Measurements from ENCODE around the gene PARPBP.
"Not testable (repeated sequence)": the region's sequence is repeated elsewhere in the genome, so short reads cannot be mapped to it uniquely, and the experiment has no call there.

The PARPBP gene

DNA sequence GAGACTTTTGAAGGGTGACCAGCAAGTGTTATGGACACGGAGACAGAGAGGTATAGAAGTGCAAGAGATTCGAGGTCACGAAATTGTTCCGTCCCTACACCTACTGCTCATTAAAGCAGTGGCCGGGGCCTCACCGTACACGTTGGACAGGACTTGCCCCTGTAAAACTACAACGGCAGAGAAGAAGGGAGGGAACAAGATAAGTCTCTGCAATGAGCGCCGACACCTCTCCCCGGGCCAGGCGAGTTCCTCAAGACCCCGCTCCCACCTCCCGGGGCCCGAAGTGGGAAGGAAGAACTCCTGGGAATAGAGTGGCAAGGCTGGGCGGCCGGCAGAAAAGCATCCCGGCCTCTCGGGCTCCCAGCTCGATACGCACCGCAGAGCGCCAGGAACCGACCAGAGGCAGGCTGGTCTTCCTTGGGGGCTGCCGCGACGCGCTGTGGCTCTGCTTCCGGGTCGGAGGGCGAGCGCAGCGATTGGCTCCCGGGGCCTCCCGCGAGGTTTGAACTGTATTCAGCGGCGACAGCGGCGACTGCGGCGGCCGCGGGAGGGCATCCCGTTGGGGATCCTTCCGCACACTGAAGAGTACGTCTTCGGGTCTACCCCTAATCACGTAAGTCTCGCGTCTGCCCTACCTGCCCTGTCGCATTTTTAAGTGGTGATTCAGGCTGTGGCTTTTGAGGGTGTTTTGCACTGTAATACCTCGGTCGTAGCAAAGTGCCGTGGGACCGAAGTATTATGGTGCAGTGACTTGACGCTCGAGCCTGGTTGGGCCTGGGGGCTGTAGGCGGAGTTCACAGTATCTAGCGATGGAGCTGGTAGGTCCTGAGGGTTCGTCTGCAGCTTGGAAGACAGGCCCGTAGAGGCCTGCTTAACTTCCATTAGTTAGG lies at the start of gene PARPBP, which contains the start of gene NUP37:
TSS of gene PARPBP (plus strand) at position 510 of the 890 bp plus-strand sequence. CDS start 3,706 bp downstream, outside the sequence.
TSS of gene NUP37 (minus strand) at position 441 of the 890 bp plus-strand sequence. CDS start 1,596 bp downstream, outside the sequence.
- H3K4me3 ChIP-seq (ENCODE audit: low read depth, low read length) = peak within 1 kb of the TSS; percentile 69
- no peak for TF ChIP-seq CTCF (IDR thresholded peaks at IDR 0.05; ENCODE audit: low read depth, low read length)

- H3K4me3 ChIP-seq (ENCODE audit: low read depth, low read length) = not testable (repeated sequence)
These were observed 47.9 kb upstream of the PARPBP start for GRCh38 chr12:102072092-102072491.

GRCh38 chr12:102080842-102081241 lies 39.1 kb upstream of the PARPBP start:
- H3K4me3 ChIP-seq (ENCODE audit: low read depth, low read length) = no peak overlapping the region
- no peak for TF ChIP-seq CTCF (IDR thresholded peaks at IDR 0.05; ENCODE audit: low read depth, low read length)

DNA sequence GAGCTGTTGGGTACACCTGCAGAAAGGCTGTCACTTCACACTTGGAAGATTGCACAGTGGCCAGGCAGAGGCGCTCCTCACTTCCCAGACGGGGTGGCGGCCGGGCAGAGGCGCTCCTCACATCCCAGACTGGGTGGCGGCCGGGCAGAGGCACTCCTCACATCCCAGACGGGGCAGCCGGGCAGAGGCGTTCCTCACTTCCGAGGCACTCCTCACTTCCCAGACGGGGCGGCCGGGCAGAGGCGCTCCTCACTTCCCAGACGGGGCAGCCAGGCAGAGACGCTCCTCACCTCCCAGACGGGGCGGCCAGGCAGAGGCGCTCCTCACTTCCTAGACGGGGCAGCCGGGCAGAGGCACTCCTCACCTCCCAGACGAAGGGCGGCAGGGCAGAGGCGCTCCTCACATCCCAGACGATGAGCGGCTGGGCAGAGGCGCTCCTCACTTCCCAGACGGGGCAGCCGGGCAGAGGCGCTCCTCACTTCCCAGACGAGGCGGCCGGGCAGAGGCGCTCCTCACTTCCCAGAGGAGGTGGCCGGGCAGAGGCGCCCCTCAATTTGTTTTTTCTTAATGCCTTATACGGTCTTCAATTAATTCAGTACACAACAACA lies 30.7 kb upstream of the PARPBP start:
- not testable (repeated sequence) for H3K4me3 ChIP-seq (ENCODE audit: low read depth, low read length)

- no peak overlapping the region for H3K4me3 ChIP-seq (ENCODE audit: low read depth, low read length)
- no peak for TF ChIP-seq CTCF (IDR thresholded peaks at IDR 0.05; ENCODE audit: low read depth, low read length)
These were observed 26.7 kb upstream of the PARPBP start for GRCh38 chr12:102093319-102093718.

DNA sequence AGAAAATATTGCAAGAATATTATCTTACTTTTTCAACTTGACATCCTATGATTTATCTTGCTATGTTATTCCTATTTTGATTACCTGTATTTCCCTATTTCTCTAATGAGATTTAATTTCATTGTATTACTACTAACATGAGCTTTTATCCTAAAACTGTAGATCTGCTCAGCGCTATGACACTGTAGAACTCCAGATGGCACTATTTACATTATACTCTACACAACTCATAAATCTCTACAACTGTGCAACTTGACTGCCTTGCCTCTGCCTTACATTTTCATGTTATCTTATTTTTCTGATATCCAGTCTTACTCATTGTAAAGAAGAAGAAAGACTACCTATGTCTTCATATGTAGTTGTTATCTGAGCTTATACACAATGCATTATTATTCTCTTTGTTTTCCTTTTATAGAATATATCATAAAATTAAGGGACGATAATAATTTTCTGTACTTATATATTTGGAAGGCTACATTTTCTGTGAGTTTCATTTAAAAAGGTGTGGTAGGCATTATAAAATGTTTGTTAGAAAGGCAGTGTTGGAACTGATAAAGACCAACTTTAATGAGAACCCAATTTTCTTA lies 24.2 kb upstream of the PARPBP start:
- peak; percentile 28; the same call in 1 of the 2 replicates for TF ChIP-seq CTCF (IDR thresholded peaks at IDR 0.05; ENCODE audit: low read depth, low read length)
- H3K4me3 ChIP-seq (ENCODE audit: low read depth, low read length) = no peak overlapping the region

DNA sequence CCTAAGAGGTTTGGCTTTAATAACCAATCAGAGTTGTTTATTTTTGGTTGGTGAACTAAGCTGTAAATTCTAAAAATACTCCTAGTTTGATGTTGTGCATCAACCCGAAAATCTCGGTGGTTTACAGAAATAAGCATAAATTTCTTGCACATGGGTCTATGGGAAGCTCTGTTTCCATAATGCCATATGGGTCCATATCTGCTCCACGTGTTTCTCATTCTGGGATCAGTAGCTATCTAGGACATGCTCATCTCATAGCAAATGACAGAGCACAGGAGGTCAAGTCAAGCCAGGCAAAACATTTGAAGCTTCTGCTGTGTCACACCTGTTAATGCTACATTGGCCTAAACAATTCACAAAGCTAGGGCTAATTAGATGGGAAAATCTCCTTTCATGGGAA lies 23.1 kb upstream of the PARPBP start:
- no peak overlapping the region for H3K4me3 ChIP-seq (ENCODE audit: low read depth, low read length)
- no peak for TF ChIP-seq CTCF (IDR thresholded peaks at IDR 0.05; ENCODE audit: low read depth, low read length)

- H3K4me3 ChIP-seq (ENCODE audit: low read depth, low read length) = no peak overlapping the region
These were observed 13.1 kb upstream of the PARPBP start for GRCh38 chr12:102106905-102107304.

More at GRCh38 chr12:102106905-102107304, 13.1 kb upstream of the PARPBP start:
- TF ChIP-seq CTCF (IDR thresholded peaks at IDR 0.05; ENCODE audit: low read depth, low read length) = no peak
